HEK293 (cell line): ENCODE results near the gene ARL13B.
"Not testable (repeated sequence)": the region's sequence is repeated elsewhere in the genome, so short reads cannot be mapped to it uniquely, and the experiment has no call there.

Experiments
- CTCF ChIA-PET: fragments of 350-600 bp; formaldehyde crosslinking; extraction: SDS; loops from one replicate; lab custom pipeline; 2021; ENCODE audit warnings: antibody characterized with exemption; lab: Yijun Ruan, JAX
- POLR2A ChIA-PET: fragments of 300-600 bp; formaldehyde crosslinking; extraction: SDS; loops from one replicate; lab custom pipeline; 2020; ENCODE audit warnings: antibody characterized with exemption, inconsistent platforms; lab: Yijun Ruan, JAX
- H3K27ac ChIP-seq: fragments of 200-500 bp; sonication (Bioruptor generic); 2 replicates; pipeline ENCODE4 v1.5.1; 2014; ENCODE audit warnings: low read depth, low read length, control low read depth, inconsistent platforms; ENCODE audit errors: extremely low read depth
- H3K36me3 ChIP-seq, 2 experiments: fragments of 200-500 bp in 1 of 2; sonication (Bioruptor generic) in 1 of 2; 1 replicate in 1 of 2; 2 replicates in 1 of 2; pipeline ENCODE4 v1.5.1; 2014 to 2017; ENCODE audit warnings: inconsistent platforms in 2 of 2, low read length in 2 of 2; ENCODE audit not compliant: control insufficient read depth in 2 of 2, insufficient read depth in 1 of 2
- H3K4me1 ChIP-seq: fragments of 200-500 bp; sonication (Bioruptor generic); 2 replicates; pipeline ENCODE4 v1.5.1; 2014; ENCODE audit warnings: mild to moderate bottlenecking, low read length, inconsistent platforms; ENCODE audit not compliant: control insufficient read depth, insufficient read depth
- H3K4me3 ChIP-seq: 2 replicates; pipeline ENCODE4 v1.5.1; 2011; ENCODE audit warnings: low read depth, mild to moderate bottlenecking, control low read depth, low read length, moderate library complexity
- H3K9me3 ChIP-seq: fragments of 200-500 bp; sonication (Bioruptor generic); 2 replicates; pipeline ENCODE4 v1.5.1; 2014; ENCODE audit warnings: low read depth, low read length, inconsistent platforms; ENCODE audit not compliant: control insufficient read depth, insufficient read depth
- BCL11A ChIP-seq: fragments of 450-650 bp; formaldehyde crosslinking; IDR thresholded peaks from 2 replicates; pipeline ENCODE4 v1.5.1; 2016; ENCODE audit warnings: low read depth, missing biosample characterization, missing genetic modification characterization
- GFI1B ChIP-seq: fragments of 450-650 bp; formaldehyde crosslinking; IDR thresholded peaks from 2 replicates; pipeline ENCODE4 v1.5.1; 2016; ENCODE audit warnings: missing biosample characterization, missing genetic modification characterization
- GLIS1 ChIP-seq: fragments of 450-650 bp; formaldehyde crosslinking; IDR thresholded peaks from 2 replicates; pipeline ENCODE4 v1.5.1; 2016; ENCODE audit warnings: missing biosample characterization, missing genetic modification characterization
- HOXA7 ChIP-seq: sonication (generic); formaldehyde crosslinking; IDR thresholded peaks from 2 replicates; pipeline ENCODE4 v1.8.1; 2022; ENCODE audit warnings: missing genetic modification reagents, borderline replicate concordance
- PRDM1 ChIP-seq: fragments of 450-650 bp; formaldehyde crosslinking; IDR thresholded peaks from 2 replicates; pipeline ENCODE4; 2016; ENCODE audit warnings: missing biosample characterization, missing genetic modification characterization
- SALL2 ChIP-seq: fragments of 450-650 bp; formaldehyde crosslinking; IDR thresholded peaks from 2 replicates; pipeline ENCODE4 v1.5.0; 2017; ENCODE audit warnings: missing biosample characterization, mild to moderate bottlenecking, missing genetic modification characterization, borderline replicate concordance
- SETDB1 ChIP-seq: IDR thresholded peaks from one replicate; pipeline ENCODE4 v1.6.1; 2017; ENCODE audit warnings: mild to moderate bottlenecking, low read length, moderate library complexity, mixed read lengths; ENCODE audit not compliant: insufficient read length
- SP7 ChIP-seq: fragments of 450-650 bp; formaldehyde crosslinking; IDR thresholded peaks from 2 replicates; pipeline ENCODE4 v1.5.1; 2016; ENCODE audit warnings: missing biosample characterization, missing genetic modification characterization
- ZBTB20 ChIP-seq: fragments of 450-650 bp; formaldehyde crosslinking; IDR thresholded peaks from 2 replicates; pipeline ENCODE4 v1.5.1; 2016; ENCODE audit warnings: missing biosample characterization, missing genetic modification characterization
- ZFP3 ChIP-seq: fragments of 450-650 bp; formaldehyde crosslinking; IDR thresholded peaks from 2 replicates; pipeline ENCODE4 v1.5.1; 2016; ENCODE audit warnings: low read depth, missing biosample characterization, missing genetic modification characterization
- ZIC2 ChIP-seq: fragments of 450-650 bp; formaldehyde crosslinking; IDR thresholded peaks from 2 replicates; pipeline ENCODE4 v1.5.1; 2016; ENCODE audit warnings: missing biosample characterization, missing genetic modification characterization
- ZNF133 ChIP-seq: fragments of 450-650 bp; formaldehyde crosslinking; IDR thresholded peaks from 2 replicates; pipeline ENCODE4 v1.5.1; 2016; ENCODE audit warnings: missing biosample characterization, missing genetic modification characterization
- ZNF19 ChIP-seq: fragments of 450-650 bp; formaldehyde crosslinking; IDR thresholded peaks from 2 replicates; pipeline ENCODE4; 2016; ENCODE audit warnings: missing biosample characterization, missing genetic modification characterization, low read depth
- ZNF292 ChIP-seq: fragments of 450-650 bp; formaldehyde crosslinking; IDR thresholded peaks from 2 replicates; pipeline ENCODE4 v1.5.1; 2016; ENCODE audit warnings: low read depth, missing biosample characterization, missing genetic modification characterization, borderline replicate concordance
- ZNF423 ChIP-seq: fragments of 450-650 bp; formaldehyde crosslinking; IDR thresholded peaks from 2 replicates; pipeline ENCODE4 v1.5.1; 2016; ENCODE audit warnings: missing biosample characterization, missing genetic modification characterization
- ZNF433 ChIP-seq: fragments of 450-650 bp; formaldehyde crosslinking; IDR thresholded peaks from 2 replicates; pipeline ENCODE4 v1.5.1; 2016; ENCODE audit warnings: missing biosample characterization, missing genetic modification characterization, low read depth
- ZNF621 ChIP-seq: fragments of 450-650 bp; formaldehyde crosslinking; IDR thresholded peaks from 2 replicates; pipeline ENCODE4 v1.5.1; 2017; ENCODE audit warnings: missing biosample characterization, missing genetic modification characterization
- ZNF658 ChIP-seq: fragments of 450-650 bp; formaldehyde crosslinking; IDR thresholded peaks from 2 replicates; pipeline ENCODE4; 2016; ENCODE audit warnings: missing biosample characterization, missing genetic modification characterization
- ZNF660 ChIP-seq: fragments of 450-650 bp; IDR thresholded peaks from 2 replicates; pipeline ENCODE4 v1.5.1; 2018; ENCODE audit warnings: missing biosample characterization, mild to moderate bottlenecking, missing genetic modification characterization
- ZNF747 ChIP-seq: fragments of 450-650 bp; formaldehyde crosslinking; IDR thresholded peaks from 2 replicates; pipeline ENCODE4 v1.5.1; 2016; ENCODE audit warnings: missing biosample characterization, missing genetic modification characterization
- ZSCAN30 ChIP-seq: fragments of 450-650 bp; IDR thresholded peaks from 2 replicates; pipeline ENCODE4 v1.5.1; 2018; ENCODE audit warnings: missing biosample characterization, mild to moderate bottlenecking, missing genetic modification characterization, moderate library complexity
- ZXDB ChIP-seq: fragments of 450-650 bp; formaldehyde crosslinking; IDR thresholded peaks from 2 replicates; pipeline ENCODE4 v1.5.1; 2016; ENCODE audit warnings: missing biosample characterization, missing genetic modification characterization
- TF ChIP-seq, protein P1 (sequence below): fragments of 450-650 bp; formaldehyde crosslinking; IDR thresholded peaks from 2 replicates; pipeline ENCODE4 v1.5.1; 2016; ENCODE audit warnings: missing biosample characterization, missing genetic modification characterization
- TF ChIP-seq, protein P2 (sequence below): fragments of 450-650 bp; formaldehyde crosslinking; IDR thresholded peaks from 2 replicates; pipeline ENCODE4 v1.5.1; 2016; ENCODE audit warnings: missing biosample characterization, missing genetic modification characterization
- TF ChIP-seq, protein P3 (sequence below): fragments of 450-650 bp; formaldehyde crosslinking; IDR thresholded peaks from 2 replicates; pipeline ENCODE4 v1.5.1; 2016; ENCODE audit warnings: missing biosample characterization, missing genetic modification characterization

The ARL13B gene

DNA sequence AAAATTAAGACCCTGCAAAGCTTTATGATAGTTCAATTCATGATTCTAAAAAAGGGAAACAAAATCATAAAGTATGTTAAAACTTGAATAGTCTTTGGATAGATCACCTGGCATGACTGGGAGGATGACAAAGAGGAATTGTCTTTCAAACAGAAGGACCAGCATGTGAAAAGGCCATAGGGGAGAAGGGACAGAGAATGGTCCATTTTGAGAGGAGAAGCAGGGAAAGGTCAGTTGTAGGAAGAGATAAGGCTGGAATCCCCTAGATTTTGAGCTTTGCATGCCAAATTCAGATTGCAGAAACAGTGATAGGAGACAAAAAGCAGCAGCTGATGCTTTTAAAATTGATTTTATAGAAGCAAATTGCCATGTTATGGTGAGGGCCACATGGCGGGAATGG lies 18.9 kb upstream of the ARL13B start:
- CTCF ChIA-PET: no interaction called here
- no peaks in the 10 kb centered on the region for H3K36me3 ChIP-seq
- H3K27ac ChIP-seq: no peak overlapping the region
- POLR2A ChIA-PET: no interaction called here
- no peak for TF ChIP-seq ZNF19 (tag by site-specific recombination)
- no peak for TF ChIP-seq ZSCAN30
- TF ChIP-seq GFI1B (tag by site-specific recombination): no peak
- TF ChIP-seq, protein P1, sequence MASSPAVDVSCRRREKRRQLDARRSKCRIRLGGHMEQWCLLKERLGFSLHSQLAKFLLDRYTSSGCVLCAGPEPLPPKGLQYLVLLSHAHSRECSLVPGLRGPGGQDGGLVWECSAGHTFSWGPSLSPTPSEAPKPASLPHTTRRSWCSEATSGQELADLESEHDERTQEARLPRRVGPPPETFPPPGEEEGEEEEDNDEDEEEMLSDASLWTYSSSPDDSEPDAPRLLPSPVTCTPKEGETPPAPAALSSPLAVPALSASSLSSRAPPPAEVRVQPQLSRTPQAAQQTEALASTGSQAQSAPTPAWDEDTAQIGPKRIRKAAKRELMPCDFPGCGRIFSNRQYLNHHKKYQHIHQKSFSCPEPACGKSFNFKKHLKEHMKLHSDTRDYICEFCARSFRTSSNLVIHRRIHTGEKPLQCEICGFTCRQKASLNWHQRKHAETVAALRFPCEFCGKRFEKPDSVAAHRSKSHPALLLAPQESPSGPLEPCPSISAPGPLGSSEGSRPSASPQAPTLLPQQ (tag by site-specific recombination): no peak
- TF ChIP-seq, all 188 proteins: peak for 0
- Histone ChIP-seq H3K4me1 (no peaks in the 10 kb centered on the region), H3K4me3 (no peak overlapping the region), H3K9me3 (no peaks in the 10 kb centered on the region)

DNA sequence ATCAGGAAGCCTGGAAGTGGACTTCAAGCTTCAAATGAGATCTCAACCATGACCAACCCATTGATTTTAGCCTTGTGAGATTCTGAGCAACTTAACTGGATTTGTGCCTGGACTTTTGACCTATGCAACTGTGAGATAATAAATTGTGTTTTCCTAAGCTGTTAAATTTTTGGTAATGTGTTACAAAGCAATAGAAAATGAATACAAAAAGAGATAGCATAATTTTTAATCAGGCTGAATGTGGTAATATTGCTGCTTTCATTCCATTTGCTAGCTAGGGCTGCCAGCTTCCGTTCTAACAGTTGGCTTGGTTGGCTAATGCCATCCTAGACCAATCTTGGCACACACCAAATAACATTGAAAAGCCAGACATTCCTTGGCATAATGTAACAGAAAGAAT lies 18.5 kb upstream of the ARL13B start:
- Histone ChIP-seq H3K9me3 (no peaks in the 10 kb centered on the region), H3K36me3 (no peaks in the 10 kb centered on the region), H3K4me1 (no peaks in the 10 kb centered on the region)
- TF ChIP-seq ZNF660 (no peak), ZBTB20 (tag by site-specific recombination) (no peak), ZNF292 (tag by site-specific recombination) (no peak), SALL2 (no peak), SETDB1 (no peak), ZNF747 (tag by site-specific recombination) (no peak), ZNF133 (tag by site-specific recombination) (no peak), ZIC2 (tag by site-specific recombination) (no peak), GLIS1 (tag by site-specific recombination) (no peak), ZNF621 (no peak), ZNF423 (tag by site-specific recombination) (no peak), SP7 (no peak), ZXDB (tag by site-specific recombination) (no peak)
- TF ChIP-seq, protein P2, sequence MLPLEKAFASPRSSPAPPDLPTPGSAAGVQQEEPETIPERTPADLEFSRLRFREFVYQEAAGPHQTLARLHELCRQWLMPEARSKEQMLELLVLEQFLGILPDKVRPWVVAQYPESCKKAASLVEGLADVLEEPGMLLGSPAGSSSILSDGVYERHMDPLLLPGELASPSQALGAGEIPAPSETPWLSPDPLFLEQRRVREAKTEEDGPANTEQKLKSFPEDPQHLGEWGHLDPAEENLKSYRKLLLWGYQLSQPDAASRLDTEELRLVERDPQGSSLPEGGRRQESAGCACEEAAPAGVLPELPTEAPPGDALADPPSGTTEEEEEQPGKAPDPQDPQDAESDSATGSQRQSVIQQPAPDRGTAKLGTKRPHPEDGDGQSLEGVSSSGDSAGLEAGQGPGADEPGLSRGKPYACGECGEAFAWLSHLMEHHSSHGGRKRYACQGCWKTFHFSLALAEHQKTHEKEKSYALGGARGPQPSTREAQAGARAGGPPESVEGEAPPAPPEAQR (tag by site-specific recombination): no peak
- TF ChIP-seq, all 188 proteins: peak for 0
- no peak overlapping the region for H3K27ac ChIP-seq
- no peak overlapping the region for H3K4me3 ChIP-seq
- CTCF ChIA-PET: no interaction called here
- POLR2A ChIA-PET: no interaction called here

DNA sequence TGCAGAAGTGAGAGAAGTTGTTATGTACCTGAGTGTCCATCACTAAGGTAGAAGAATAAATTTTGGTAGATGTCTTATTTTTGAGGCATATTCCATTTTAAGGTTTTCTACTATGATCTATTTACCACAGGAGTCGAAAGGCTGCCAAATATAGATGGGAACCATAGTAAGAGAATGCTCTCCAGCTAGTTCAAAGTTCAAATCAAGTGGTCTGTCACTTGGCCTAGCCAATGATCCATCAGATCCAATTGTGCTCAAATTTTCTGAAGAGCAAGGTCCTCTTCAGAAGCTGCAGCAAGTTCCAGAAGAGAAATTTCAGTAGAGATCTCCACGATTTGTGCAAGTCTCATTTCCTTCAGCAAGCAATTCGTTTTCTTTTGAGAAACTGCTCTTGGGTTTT lies 17.2 kb upstream of the ARL13B start:
- Histone ChIP-seq H3K4me3 (no peak overlapping the region), H3K9me3 (no peaks in the 10 kb centered on the region), H3K4me1 (no peaks in the 10 kb centered on the region), H3K36me3 (no peaks in the 10 kb centered on the region), H3K27ac (no peak overlapping the region)
- POLR2A ChIA-PET: interaction anchor here (1.0 kb wide), 1 partner anchor 10 kb away, joined by 3 read pairs; no protein-coding TSS in a partner anchor
- TF ChIP-seq ZSCAN30: no peak
- no peak for TF ChIP-seq ZNF433
- TF ChIP-seq ZFP3 (tag by site-specific recombination): no peak
- no peak for TF ChIP-seq HOXA7 (CRISPR knock-in tag)
- TF ChIP-seq PRDM1 (tag by site-specific recombination): no peak
- no peak for TF ChIP-seq BCL11A (tag by site-specific recombination)
- TF ChIP-seq ZNF658 (tag by site-specific recombination): no peak
- TF ChIP-seq, protein P3, sequence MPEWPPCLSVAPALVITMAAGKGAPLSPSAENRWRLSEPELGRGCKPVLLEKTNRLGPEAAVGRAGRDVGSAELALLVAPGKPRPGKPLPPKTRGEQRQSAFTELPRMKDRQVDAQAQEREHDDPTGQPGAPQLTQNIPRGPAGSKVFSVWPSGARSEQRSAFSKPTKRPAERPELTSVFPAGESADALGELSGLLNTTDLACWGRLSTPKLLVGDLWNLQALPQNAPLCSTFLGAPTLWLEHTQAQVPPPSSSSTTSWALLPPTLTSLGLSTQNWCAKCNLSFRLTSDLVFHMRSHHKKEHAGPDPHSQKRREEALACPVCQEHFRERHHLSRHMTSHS (tag by site-specific recombination): no peak
- CTCF ChIA-PET: no interaction called here

DNA sequence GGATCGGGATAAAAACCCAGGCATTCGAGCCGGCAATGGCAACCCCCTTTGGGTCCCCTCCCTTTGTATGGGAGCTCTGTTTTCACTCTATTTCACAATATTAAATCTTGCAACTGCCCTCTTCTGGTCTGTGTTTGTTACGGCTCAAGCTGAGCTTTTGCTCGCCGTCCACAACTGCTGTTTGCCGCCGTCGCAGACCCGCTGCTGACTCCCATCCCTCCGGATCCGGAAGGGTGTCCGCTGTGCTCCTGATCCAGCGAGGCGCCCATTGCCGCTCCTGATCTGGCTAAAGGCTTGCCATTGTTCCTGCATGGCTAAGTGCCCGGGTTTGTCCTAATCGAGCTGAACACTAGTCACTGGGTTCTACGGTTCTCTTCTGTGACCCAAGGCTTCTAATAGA lies 14.8 kb upstream of the ARL13B start:
- POLR2A ChIA-PET, H3K27ac ChIP-seq, H3K4me3 ChIP-seq, H3K4me1 ChIP-seq, H3K9me3 ChIP-seq, H3K36me3 ChIP-seq: not testable (repeated sequence)
- CTCF ChIA-PET: interaction anchor here (0.6 kb wide), 1 partner anchor 19 kb away, joined by 3 read pairs; no protein-coding TSS in a partner anchor
